CD4-positive, alpha-beta T cell treated with Interleukin-15 for 4 hours (primary cell): ENCODE measurements around the gene TNFRSF14.
"Not testable (repeated sequence)": the region's sequence is repeated elsewhere in the genome, so short reads cannot be mapped to it uniquely, and the experiment has no call there.

Source experiments
- DNase-seq: peaks from one replicate; pipeline ENCODE4 v3.0.0-alpha.2; 2020; ENCODE audit warnings: low spot score

The TNFRSF14 gene

GRCh38 chr1:2554621-2555387, 1.4 kb upstream of the TNFRSF14 start:
- DNase-seq = peak; percentile 61

- peak; percentile 63 for DNase-seq
These were observed 416 bp upstream of the TNFRSF14 start for GRCh38 chr1:2555634-2556276.

- peak; percentile 32 for DNase-seq
These were observed 709 bp downstream of the TNFRSF14 start for GRCh38 chr1:2556678-2557481.

GRCh38 chr1:2557482-2558400, 1.6 kb downstream of the TNFRSF14 start:
- no peak for DNase-seq

GRCh38 chr1:2558420-2558819, 2.2 kb downstream of the TNFRSF14 start:
- no peak for DNase-seq

- DNase-seq = no peak
These were observed 2.7 kb downstream of the TNFRSF14 start for GRCh38 chr1:2558861-2559260.

GRCh38 chr1:2559509-2560298, 3.5 kb downstream of the TNFRSF14 start:
- no peak for DNase-seq

GRCh38 chr1:2560299-2561073, 4.3 kb downstream of the TNFRSF14 start:
- no peak for DNase-seq

- DNase-seq = no peak
These were observed 5.3 kb downstream of the TNFRSF14 start for GRCh38 chr1:2561446-2561845.

GRCh38 chr1:2561898-2562895, 6.0 kb downstream of the TNFRSF14 start:
- no peak for DNase-seq

GRCh38 chr1:2563205-2563604, 7.0 kb downstream of the TNFRSF14 start:
- DNase-seq = no peak

GRCh38 chr1:2564006-2564814, 8.0 kb downstream of the TNFRSF14 start:
- no peak for DNase-seq

GRCh38 chr1:2564815-2565374, 8.7 kb downstream of the TNFRSF14 start:
- no peak for DNase-seq

GRCh38 chr1:2566101-2567045, 10.2 kb downstream of the TNFRSF14 start:
- no peak for DNase-seq

- no peak for DNase-seq
These were observed 11.0 kb downstream of the TNFRSF14 start for GRCh38 chr1:2567083-2567679.

- DNase-seq = not testable (repeated sequence)
These were observed 12.1 kb downstream of the TNFRSF14 start for GRCh38 chr1:2568187-2568816.
